HG03139 (cell line): ENCODE data around the gene MRPL9.

Experiments
- ATAC-seq: cut with Tn5 transposase; IDR thresholded peaks from one replicate; pipeline ENCODE4 v1.9.1; 2021; ENCODE audit not compliant: unreplicated experiment

The MRPL9 gene

GRCh38 chr1:151711951-151712350, 51.3 kb downstream of the MRPL9 start:
- ATAC-seq, result no peak

GRCh38 chr1:151711044-151711800, 52.1 kb downstream of the MRPL9 start:
- no peak for ATAC-seq

- ATAC-seq, result no peak
These were observed 53.0 kb downstream of the MRPL9 start for GRCh38 chr1:151710187-151710840.
